ENCODE results near the gene KCP. TPM values are rescaled to one million over a fixed set of nuclear protein-coding genes. Genes with fewer than 3 reads are reported as not detected.

KCP gene
- polyA plus RNA-seq, 1 of the 3 experiments (the other 2 are of a cell fraction): not detected

DNA sequence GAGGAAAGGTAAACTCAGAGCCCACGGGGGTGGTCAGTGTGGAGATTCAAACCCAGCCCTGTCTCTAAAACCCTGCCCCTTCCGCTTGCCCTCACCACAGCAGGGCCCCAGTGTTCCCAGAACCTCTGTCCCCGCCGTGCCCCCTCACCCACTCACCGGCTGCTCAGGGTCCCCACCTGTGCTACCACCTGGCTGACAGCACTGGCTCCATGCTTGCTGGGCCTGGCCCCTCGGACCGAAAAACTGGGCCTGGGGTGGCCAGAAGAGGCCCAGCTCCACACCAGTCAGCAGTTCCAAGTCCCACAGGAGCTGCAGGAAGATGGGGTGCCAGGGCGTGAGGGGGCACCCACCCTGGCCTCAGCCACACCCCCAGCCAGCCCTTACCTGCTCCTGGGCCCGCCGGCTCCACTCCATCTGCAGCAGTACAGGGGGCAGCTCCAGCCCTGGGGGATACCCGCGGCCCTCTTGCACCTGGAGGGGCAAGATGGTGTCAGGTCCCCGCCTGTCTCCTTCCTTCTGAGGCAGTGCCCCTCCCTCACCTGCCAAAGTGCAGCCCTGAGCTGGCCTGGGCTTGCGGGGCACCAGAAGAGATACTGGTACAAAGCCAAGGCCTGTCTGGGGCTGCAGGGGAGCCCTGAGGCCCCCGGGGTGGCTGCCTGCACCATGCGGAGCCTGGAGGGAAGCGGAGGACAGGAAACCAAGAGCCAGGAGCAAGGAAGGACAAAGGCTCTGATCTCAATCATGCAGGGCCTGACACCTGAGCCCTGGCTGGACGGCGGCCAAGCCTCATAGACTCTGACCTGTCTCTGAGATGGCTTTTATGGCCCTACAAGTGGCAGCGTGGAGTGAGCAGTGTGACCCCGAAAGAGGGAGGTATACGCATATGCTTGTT, 36.1 kb downstream of the KCP start:
- H3K9me3 ChIP-seq: no peaks in the 10 kb centered on the region
- WGBS (ENCODE audit: low lambda C conversion rate): 77% methylated on average over 22 of the region's 22 CpGs
- H3K36me3 ChIP-seq (replicated peaks in 1 of 2; ENCODE audit: control insufficient read depth in 1 of 2, insufficient read depth in 2 of 2, low read length in 1 of 2): no peaks in the 10 kb centered on the region
- peaks cover 13% of the 10 kb centered on the region for H3F3A ChIP-seq (replicated peaks; ENCODE audit: insufficient read depth)
- no peaks in the 10 kb centered on the region for H3K27me3 ChIP-seq (ENCODE audit: insufficient read depth)
- TF ChIP-seq RCOR1 (IDR thresholded peaks at IDR 0.05; ENCODE audit: low read length): no peak
- TF ChIP-seq, protein P1, sequence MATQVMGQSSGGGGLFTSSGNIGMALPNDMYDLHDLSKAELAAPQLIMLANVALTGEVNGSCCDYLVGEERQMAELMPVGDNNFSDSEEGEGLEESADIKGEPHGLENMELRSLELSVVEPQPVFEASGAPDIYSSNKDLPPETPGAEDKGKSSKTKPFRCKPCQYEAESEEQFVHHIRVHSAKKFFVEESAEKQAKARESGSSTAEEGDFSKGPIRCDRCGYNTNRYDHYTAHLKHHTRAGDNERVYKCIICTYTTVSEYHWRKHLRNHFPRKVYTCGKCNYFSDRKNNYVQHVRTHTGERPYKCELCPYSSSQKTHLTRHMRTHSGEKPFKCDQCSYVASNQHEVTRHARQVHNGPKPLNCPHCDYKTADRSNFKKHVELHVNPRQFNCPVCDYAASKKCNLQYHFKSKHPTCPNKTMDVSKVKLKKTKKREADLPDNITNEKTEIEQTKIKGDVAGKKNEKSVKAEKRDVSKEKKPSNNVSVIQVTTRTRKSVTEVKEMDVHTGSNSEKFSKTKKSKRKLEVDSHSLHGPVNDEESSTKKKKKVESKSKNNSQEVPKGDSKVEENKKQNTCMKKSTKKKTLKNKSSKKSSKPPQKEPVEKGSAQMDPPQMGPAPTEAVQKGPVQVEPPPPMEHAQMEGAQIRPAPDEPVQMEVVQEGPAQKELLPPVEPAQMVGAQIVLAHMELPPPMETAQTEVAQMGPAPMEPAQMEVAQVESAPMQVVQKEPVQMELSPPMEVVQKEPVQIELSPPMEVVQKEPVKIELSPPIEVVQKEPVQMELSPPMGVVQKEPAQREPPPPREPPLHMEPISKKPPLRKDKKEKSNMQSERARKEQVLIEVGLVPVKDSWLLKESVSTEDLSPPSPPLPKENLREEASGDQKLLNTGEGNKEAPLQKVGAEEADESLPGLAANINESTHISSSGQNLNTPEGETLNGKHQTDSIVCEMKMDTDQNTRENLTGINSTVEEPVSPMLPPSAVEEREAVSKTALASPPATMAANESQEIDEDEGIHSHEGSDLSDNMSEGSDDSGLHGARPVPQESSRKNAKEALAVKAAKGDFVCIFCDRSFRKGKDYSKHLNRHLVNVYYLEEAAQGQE (IDR thresholded peaks at IDR 0.05; ENCODE audit: low read depth, low read length): no peak
- no peak for TF ChIP-seq FOSL2 (IDR thresholded peaks at IDR 0.05; ENCODE audit: borderline replicate concordance, low read depth)
- TF ChIP-seq TEAD4 (IDR thresholded peaks at IDR 0.05; ENCODE audit: borderline replicate concordance, insufficient read depth): no peak
- no peak for TF ChIP-seq MEF2A (IDR thresholded peaks at IDR 0.05; ENCODE audit: borderline replicate concordance, low read depth)
- TF ChIP-seq YY1 (IDR thresholded peaks at IDR 0.05; ENCODE audit: low read depth): no peak
- no peak for TF ChIP-seq EZH2phosphoT487 (IDR thresholded peaks at IDR 0.05; ENCODE audit: borderline replicate concordance, low read depth)
- TF ChIP-seq, protein P2, sequence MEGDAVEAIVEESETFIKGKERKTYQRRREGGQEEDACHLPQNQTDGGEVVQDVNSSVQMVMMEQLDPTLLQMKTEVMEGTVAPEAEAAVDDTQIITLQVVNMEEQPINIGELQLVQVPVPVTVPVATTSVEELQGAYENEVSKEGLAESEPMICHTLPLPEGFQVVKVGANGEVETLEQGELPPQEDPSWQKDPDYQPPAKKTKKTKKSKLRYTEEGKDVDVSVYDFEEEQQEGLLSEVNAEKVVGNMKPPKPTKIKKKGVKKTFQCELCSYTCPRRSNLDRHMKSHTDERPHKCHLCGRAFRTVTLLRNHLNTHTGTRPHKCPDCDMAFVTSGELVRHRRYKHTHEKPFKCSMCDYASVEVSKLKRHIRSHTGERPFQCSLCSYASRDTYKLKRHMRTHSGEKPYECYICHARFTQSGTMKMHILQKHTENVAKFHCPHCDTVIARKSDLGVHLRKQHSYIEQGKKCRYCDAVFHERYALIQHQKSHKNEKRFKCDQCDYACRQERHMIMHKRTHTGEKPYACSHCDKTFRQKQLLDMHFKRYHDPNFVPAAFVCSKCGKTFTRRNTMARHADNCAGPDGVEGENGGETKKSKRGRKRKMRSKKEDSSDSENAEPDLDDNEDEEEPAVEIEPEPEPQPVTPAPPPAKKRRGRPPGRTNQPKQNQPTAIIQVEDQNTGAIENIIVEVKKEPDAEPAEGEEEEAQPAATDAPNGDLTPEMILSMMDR (IDR thresholded peaks at IDR 0.05): no peak
- TF ChIP-seq, protein P3, sequence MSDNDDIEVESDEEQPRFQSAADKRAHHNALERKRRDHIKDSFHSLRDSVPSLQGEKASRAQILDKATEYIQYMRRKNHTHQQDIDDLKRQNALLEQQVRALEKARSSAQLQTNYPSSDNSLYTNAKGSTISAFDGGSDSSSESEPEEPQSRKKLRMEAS (IDR thresholded peaks at IDR 0.05; ENCODE audit: low read depth): no peak
- TF ChIP-seq, protein P4, sequence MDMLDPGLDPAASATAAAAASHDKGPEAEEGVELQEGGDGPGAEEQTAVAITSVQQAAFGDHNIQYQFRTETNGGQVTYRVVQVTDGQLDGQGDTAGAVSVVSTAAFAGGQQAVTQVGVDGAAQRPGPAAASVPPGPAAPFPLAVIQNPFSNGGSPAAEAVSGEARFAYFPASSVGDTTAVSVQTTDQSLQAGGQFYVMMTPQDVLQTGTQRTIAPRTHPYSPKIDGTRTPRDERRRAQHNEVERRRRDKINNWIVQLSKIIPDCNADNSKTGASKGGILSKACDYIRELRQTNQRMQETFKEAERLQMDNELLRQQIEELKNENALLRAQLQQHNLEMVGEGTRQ (IDR thresholded peaks at IDR 0.05; ENCODE audit: borderline replicate concordance, low read depth, low read length): no peak
- TF ChIP-seq SIN3A (IDR thresholded peaks at IDR 0.05; ENCODE audit: borderline replicate concordance, low read depth, low read length): no peak
- TF ChIP-seq FOXJ3 (CRISPR knock-in tag; IDR thresholded peaks at IDR 0.05): no peak
- no peak for TF ChIP-seq FOXM1 (IDR thresholded peaks at IDR 0.05; ENCODE audit: low read depth)
- no peak for TF ChIP-seq TCF12 (IDR thresholded peaks at IDR 0.05)
- TF ChIP-seq GABPA (IDR thresholded peaks at IDR 0.05; ENCODE audit: low read depth): no peak
- no peak for TF ChIP-seq EP300 (IDR thresholded peaks at IDR 0.05; ENCODE audit: borderline replicate concordance in 1 of 2, low read depth in 1 of 2, low read length in 1 of 2)
- H3K27ac ChIP-seq (ENCODE audit: low read depth in 2 of 2, low read length in 1 of 2): no peak overlapping the region
- no peaks in the 10 kb centered on the region for H3K79me2 ChIP-seq (ENCODE audit: insufficient read depth)
- H2AFZ ChIP-seq (ENCODE audit: low read depth): no peak overlapping the region
- CTCF ChIA-PET: interaction anchor here (1.0 to 12.3 kb wide), 7 partner anchors 3 to 448 kb away, joined by 3 to 181 read pairs (median 7); partner anchors contain the start of gene ATP6V1F
- POLR2A ChIA-PET: interaction anchor here (1.1 kb wide), 1 partner anchor 12 kb away, joined by 3 read pairs; the partner anchor contains the start of gene ATP6V1F
- DNase-seq: no peak
- H3K4me1 ChIP-seq (ENCODE audit: control insufficient read depth in 1 of 2, insufficient read depth in 2 of 2, low read depth in 1 of 2, low read length in 1 of 2): peaks cover 0 to 21% of the 10 kb centered on the region in 2 experiments; a peak in 1 of 4 replicates
- H3K4me3 ChIP-seq (ENCODE audit: low read depth in 2 of 2, low read length in 1 of 2): no peak overlapping the region
- no peak overlapping the region for H3K9ac ChIP-seq
- H3K4me2 ChIP-seq: no peak overlapping the region
- no peaks in the 10 kb centered on the region for H4K20me1 ChIP-seq (ENCODE audit: insufficient read depth)
- no peaks in the 10 kb centered on the region for H3K9me2 ChIP-seq

Data from SK-N-SH (cell line).